OCI-LY1 (cell line): Measurements from ENCODE around the gene ZBP1.

Experiments used
- H2AFZ ChIP-seq: fragments of 200-600 bp; sonication (generic), shearing (Covaris generic); 2 replicates; pipeline ENCODE4 v1.6.0; 2014; ENCODE audit warnings: antibody characterized with exemption, mild to moderate bottlenecking, low read length
- H3F3A ChIP-seq: fragments of 200-600 bp; sonication (generic), shearing (Covaris generic); 2 replicates; pipeline ENCODE4 v1.6.0; 2014; ENCODE audit warnings: mild to moderate bottlenecking, antibody characterized with exemption, low read length, moderate library complexity; ENCODE audit not compliant: insufficient read depth
- H3K27ac ChIP-seq: fragments of 200-600 bp; sonication (generic); 2 replicates; pipeline ENCODE4 v1.5.1; 2014; ENCODE audit warnings: low read length, mixed run types, mild to moderate bottlenecking, low read depth; ENCODE audit not compliant: poor library complexity, severe bottlenecking
- H3K27me3 ChIP-seq: fragments of 200-600 bp; sonication (generic); 2 replicates; pipeline ENCODE4 v1.6.0; 2014; ENCODE audit warnings: antibody characterized with exemption, mild to moderate bottlenecking, low read length, moderate library complexity; ENCODE audit not compliant: insufficient read depth
- H3K36me3 ChIP-seq: fragments of 200-600 bp; sonication (generic); 2 replicates; pipeline ENCODE4 v1.6.1; 2014; ENCODE audit warnings: mild to moderate bottlenecking, antibody characterized with exemption, low read length, moderate library complexity, mixed read lengths; ENCODE audit not compliant: insufficient read depth
- H3K4me1 ChIP-seq: fragments of 200-600 bp; sonication (generic); 2 replicates; pipeline ENCODE4 v1.5.1; 2014; ENCODE audit warnings: mild to moderate bottlenecking, low read length, moderate library complexity; ENCODE audit not compliant: insufficient read depth, severe bottlenecking
- H3K4me2 ChIP-seq: fragments of 200-600 bp; sonication (generic), shearing (Covaris generic); 2 replicates; pipeline ENCODE4 v1.6.1; 2014; ENCODE audit warnings: low read length
- H3K4me3 ChIP-seq: fragments of 200-600 bp; sonication (generic); 2 replicates; pipeline ENCODE4 v1.5.1; 2014; ENCODE audit warnings: low read length, low read depth, mild to moderate bottlenecking, mixed read lengths; ENCODE audit not compliant: poor library complexity, severe bottlenecking
- H3K79me2 ChIP-seq: fragments of 200-600 bp; shearing (Covaris generic); 2 replicates; pipeline ENCODE4 v1.6.1; 2016; ENCODE audit warnings: mixed run types, low read length, mixed read lengths; ENCODE audit not compliant: insufficient read depth
- H3K9ac ChIP-seq: fragments of 200-600 bp; sonication (generic), shearing (Covaris generic); 2 replicates; pipeline ENCODE4 v1.6.1; 2014; ENCODE audit warnings: mild to moderate bottlenecking, low read length, mixed read lengths
- H3K9me2 ChIP-seq: fragments of 200-600 bp; sonication (generic), shearing (Covaris generic); 2 replicates; pipeline ENCODE4 v1.6.1; 2014; ENCODE audit warnings: low read depth, mild to moderate bottlenecking, low read length, mixed read lengths
- H3K9me3 ChIP-seq: fragments of 200-600 bp; shearing (Covaris generic); 2 replicates; pipeline ENCODE4 v1.6.1; 2014; ENCODE audit warnings: low read length, mixed read lengths
- H4K20me1 ChIP-seq: fragments of 200-600 bp; sonication (generic), shearing (Covaris generic); 2 replicates; pipeline ENCODE4 v1.6.0; 2016; ENCODE audit warnings: mild to moderate bottlenecking, low read length; ENCODE audit not compliant: insufficient read depth
- CTCF ChIP-seq: fragments of 200-600 bp; sonication (generic), shearing (Covaris generic); IDR thresholded peaks from 2 replicates; pipeline ENCODE4 v1.5.1; 2017; ENCODE audit warnings: mild to moderate bottlenecking, antibody characterized with exemption, low read length, moderate library complexity, mixed read lengths
- EZH2 ChIP-seq: fragments of 200-600 bp; sonication (generic), shearing (Covaris generic); IDR thresholded peaks from 2 replicates; pipeline ENCODE4 v1.8.0; 2017; ENCODE audit warnings: borderline replicate concordance, mixed run types, mild to moderate bottlenecking, antibody characterized with exemption, low read length, moderate library complexity, mixed read lengths

Gene ZBP1

GRCh38 chr20:57556980-57557274 is 63.3 kb downstream of the ZBP1 start:
- Histone ChIP-seq H3K9me3 (no peaks in the 10 kb centered on the region), H2AFZ (no peak overlapping the region), H3K79me2 (no peaks in the 10 kb centered on the region), H3K27me3 (peaks cover 14% of the 10 kb centered on the region), H3K36me3 (no peaks in the 10 kb centered on the region), H3K9ac (no peak overlapping the region), H3K4me3 (no peak overlapping the region), H4K20me1 (no peaks in the 10 kb centered on the region), H3F3A (no peaks in the 10 kb centered on the region), H3K9me2 (no peaks in the 10 kb centered on the region), H3K27ac (no peak overlapping the region), H3K4me1 (no peaks in the 10 kb centered on the region), H3K4me2 (no peak overlapping the region)
- no peak for TF ChIP-seq EZH2
- no peak for TF ChIP-seq CTCF

- no peaks in the 10 kb centered on the region for H3K9me2 ChIP-seq
- no peak overlapping the region for H2AFZ ChIP-seq
- no peaks in the 10 kb centered on the region for H3K4me1 ChIP-seq
- no peaks in the 10 kb centered on the region for H3K9me3 ChIP-seq
- TF ChIP-seq CTCF: no peak
- TF ChIP-seq EZH2: no peak
- peaks cover 14% of the 10 kb centered on the region for H3K27me3 ChIP-seq
- no peak overlapping the region for H3K9ac ChIP-seq
- no peak overlapping the region for H3K4me3 ChIP-seq
- H3K79me2 ChIP-seq: no peaks in the 10 kb centered on the region
- no peaks in the 10 kb centered on the region for H4K20me1 ChIP-seq
- H3K36me3 ChIP-seq: no peaks in the 10 kb centered on the region
- no peak overlapping the region for H3K4me2 ChIP-seq
- no peaks in the 10 kb centered on the region for H3F3A ChIP-seq
- H3K27ac ChIP-seq: no peak overlapping the region
Measured at GRCh38 chr20:57555457-57556184, 64.6 kb downstream of the ZBP1 start.
